H7 (cell line): ENCODE data around the gene SPDYE2B. TPM values are rescaled to one million over a fixed set of nuclear protein-coding genes. Genes with fewer than 3 reads are reported as not detected.
"Not testable (repeated sequence)": the region's sequence is repeated elsewhere in the genome, so short reads cannot be mapped to it uniquely, and the experiment has no call there.

ENCODE experiments used
- DNase-seq: peaks from one replicate; pipeline ENCODE4 v3.0.0; 2012
- H3K27me3 ChIP-seq: 2 replicates; pipeline ENCODE4 v1.6.0; 2011; ENCODE audit warnings: mild to moderate bottlenecking, low read length; ENCODE audit not compliant: control insufficient read depth, insufficient read depth
- H3K36me3 ChIP-seq: replicated peaks from 2 replicates; pipeline ENCODE4 v1.5.1; 2011; ENCODE audit warnings: low read length; ENCODE audit not compliant: control insufficient read depth, insufficient read depth
- H3K4me3 ChIP-seq: 2 replicates; pipeline ENCODE4 v1.5.1; 2011; ENCODE audit warnings: low read depth, mild to moderate bottlenecking, control low read depth, low read length, moderate library complexity; ENCODE audit not compliant: insufficient read depth
- total RNA-seq: library from RNA; depleted of rRNA; stranded (reverse); fragments of >200 nt; shearing (Covaris generic); gene quantifications from 2 replicates; pipeline ENCODE4 v1.2.3, GENCODE V29; 2014; rRNA removed

Gene SPDYE2B, protein sequence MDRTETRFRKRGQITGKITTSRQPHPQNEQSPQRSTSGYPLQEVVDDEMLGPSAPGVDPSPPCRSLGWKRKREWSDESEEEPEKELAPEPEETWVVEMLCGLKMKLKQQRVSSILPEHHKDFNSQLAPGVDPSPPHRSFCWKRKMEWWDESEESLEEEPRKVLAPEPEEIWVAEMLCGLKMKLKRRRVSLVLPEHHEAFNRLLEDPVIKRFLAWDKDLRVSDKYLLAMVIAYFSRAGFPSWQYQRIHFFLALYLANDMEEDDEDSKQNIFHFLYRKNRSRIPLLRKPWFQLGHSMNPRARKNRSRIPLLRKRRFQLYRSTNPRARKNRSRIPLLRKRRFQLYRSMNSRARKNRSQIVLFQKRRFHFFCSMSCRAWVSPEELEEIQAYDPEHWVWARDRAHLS
- not detected in 2 replicates for total RNA-seq

DNA sequence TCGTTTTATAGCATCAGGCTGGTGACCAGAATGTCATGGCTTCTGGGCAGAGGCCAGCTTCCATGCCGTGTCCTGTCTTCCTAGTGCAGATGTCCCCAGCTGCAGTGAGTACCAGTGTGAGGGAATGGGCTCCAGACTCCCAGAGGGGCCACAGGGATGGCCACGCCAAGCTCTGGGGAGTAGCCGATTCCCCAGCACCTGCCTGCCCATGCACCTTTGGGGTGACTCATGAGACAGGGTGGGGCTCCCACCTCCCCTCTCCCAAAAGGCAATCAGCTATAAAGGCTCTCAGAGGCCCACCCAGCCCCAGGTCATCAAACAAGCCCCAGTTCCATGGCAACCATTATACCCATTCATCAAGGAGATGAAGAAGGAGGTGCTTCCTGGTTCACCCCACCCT lies at the start of gene SPDYE2B:
Gene SPDYE2B, plus strand, starts transcription at position 396 of the 400 bp plus-strand sequence. CDS start 2,030 bp downstream, outside the sequence.
- not testable (repeated sequence) for H3K4me3 ChIP-seq, H3K27me3 ChIP-seq, DNase-seq, H3K36me3 ChIP-seq

- not testable (repeated sequence) for DNase-seq, H3K27me3 ChIP-seq, H3K36me3 ChIP-seq, H3K4me3 ChIP-seq
These were observed 47.8 kb upstream of the SPDYE2B start for GRCh38 chr7:102602317-102602716.

- not testable (repeated sequence) for H3K36me3 ChIP-seq, DNase-seq, H3K27me3 ChIP-seq, H3K4me3 ChIP-seq
These were observed 45.5 kb upstream of the SPDYE2B start for GRCh38 chr7:102604431-102605145.

DNA sequence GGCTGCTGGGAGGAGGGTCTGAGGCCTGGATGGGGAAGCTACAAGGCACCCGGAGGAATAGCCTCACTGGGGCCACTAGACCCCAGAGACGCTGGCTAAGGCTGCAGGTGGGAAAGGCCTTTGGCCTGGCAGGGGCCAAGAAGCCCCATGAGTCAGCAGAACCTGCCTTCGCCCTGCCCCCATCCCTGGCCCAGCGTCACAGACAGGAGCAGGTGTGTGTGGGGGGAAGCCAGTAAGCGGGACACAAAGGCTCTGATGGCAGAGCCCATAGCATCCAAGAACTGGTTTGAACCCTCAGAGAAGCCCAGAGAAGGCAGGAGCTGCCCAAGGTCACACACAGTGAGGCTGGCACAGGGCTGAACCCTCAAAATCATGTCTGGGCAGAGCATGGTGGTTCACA lies 43.3 kb upstream of the SPDYE2B start:
- not testable (repeated sequence) for H3K36me3 ChIP-seq, H3K27me3 ChIP-seq, DNase-seq, H3K4me3 ChIP-seq

DNA sequence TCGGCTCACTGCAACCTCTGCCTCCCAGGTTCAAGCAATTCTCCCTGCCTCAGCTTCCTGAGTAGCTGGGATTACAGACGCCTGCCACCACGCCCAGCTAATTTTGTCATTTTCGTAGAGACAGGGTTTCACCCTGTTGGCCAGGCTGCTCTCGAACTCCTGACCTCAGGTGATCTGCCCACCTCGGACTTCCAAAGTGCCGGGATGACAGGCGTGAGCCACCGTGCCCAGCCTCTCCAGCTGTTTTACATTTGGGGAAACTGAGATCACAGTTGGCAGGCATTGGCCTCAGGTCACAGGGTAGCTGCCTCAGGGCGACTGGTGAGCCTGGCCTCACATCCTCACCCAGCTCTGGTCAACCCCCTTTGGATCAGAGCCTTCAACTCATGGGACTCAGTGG lies 40.4 kb upstream of the SPDYE2B start:
- H3K36me3 ChIP-seq, H3K4me3 ChIP-seq, H3K27me3 ChIP-seq, DNase-seq: not testable (repeated sequence)

- not testable (repeated sequence) for H3K27me3 ChIP-seq, H3K36me3 ChIP-seq, DNase-seq, H3K4me3 ChIP-seq
These were observed 39.7 kb upstream of the SPDYE2B start for GRCh38 chr7:102610441-102610840.

DNA sequence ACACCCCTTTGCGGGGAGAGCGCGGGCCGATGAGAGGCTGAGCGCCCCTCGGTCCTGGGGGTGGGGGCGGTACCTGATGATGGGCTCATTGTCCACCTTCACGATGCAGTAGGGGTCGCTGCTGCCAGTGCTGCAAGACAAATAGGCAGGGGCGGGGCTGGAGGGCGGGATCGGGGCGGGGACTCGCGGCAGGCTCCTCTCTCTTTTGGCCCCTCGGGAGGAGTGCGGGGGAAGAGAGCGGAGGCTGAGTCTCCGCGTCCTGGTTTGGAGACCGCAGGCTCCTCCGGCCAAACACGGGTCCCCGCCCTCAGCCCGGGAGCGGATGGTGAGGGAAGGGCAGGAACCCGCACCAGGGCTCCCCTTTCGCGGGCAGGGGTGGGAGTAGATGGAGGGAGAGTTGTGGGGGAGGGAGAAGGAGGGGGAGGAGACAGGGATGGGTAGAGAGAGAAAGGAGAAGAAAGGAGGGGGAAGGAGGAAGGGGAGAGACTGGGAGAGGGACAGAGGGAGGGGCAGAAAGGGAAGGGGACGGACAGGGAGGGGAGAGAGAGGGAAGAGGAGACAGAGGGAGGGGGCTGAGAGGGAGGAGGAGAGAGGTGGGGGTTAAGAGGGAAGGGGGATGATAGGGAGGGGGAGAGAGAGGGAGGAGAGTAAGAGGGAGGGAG lies 39.0 kb upstream of the SPDYE2B start:
- not testable (repeated sequence) for H3K27me3 ChIP-seq

GRCh38 chr7:102611675-102612325 lies 38.3 kb upstream of the SPDYE2B start:
- not testable (repeated sequence) for H3K4me3 ChIP-seq, H3K27me3 ChIP-seq, DNase-seq, H3K36me3 ChIP-seq

More for the DNA sequence above, 39.0 kb upstream of the SPDYE2B start:
- H3K36me3 ChIP-seq, H3K4me3 ChIP-seq, DNase-seq: not testable (repeated sequence)

- H3K27me3 ChIP-seq, DNase-seq, H3K4me3 ChIP-seq, H3K36me3 ChIP-seq: not testable (repeated sequence)
These were observed 36.4 kb upstream of the SPDYE2B start for GRCh38 chr7:102613575-102614345.

GRCh38 chr7:102614346-102614697 lies 35.8 kb upstream of the SPDYE2B start:
- not testable (repeated sequence) for H3K36me3 ChIP-seq, H3K4me3 ChIP-seq, H3K27me3 ChIP-seq, DNase-seq

DNA sequence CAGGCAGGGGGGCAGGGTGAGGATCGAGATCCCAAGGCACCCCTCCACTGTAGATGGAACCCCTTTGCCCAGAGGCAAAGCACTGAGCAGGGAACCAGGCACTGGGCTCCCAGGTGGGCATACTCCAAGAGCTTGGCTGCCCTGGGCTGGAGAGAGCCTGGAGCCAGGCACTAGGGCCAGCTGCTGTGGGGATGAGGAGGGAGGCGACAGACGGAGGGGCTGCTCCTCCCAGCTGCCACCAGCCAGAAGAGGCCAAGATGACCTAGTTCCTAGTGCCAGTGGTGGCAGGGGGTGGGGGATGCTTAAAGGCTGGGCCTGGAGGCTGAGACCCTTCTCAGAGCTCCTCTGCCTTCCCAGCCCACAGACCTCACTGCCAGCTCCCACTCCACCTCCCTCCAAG lies 35.2 kb upstream of the SPDYE2B start:
- H3K36me3 ChIP-seq, DNase-seq, H3K4me3 ChIP-seq, H3K27me3 ChIP-seq: not testable (repeated sequence)

DNA sequence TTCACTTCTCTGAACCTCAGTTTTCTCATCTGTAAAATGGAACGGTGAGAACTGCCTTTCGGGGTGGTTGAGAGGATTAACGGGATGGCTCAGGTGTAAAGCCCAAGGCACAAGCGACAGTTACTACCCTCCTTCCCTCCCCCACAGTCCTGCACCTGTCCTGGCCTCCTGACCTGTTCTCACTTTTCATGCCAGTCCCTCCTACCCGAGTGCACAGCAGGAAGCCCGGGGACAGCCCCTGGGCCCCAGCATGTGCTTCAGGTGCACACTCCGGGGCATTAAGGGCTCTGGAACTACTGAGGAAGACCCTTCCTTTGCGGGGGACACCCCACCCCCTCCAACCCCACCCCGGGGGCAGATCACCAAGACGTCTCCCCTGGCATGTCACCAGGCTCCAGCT lies 34.2 kb upstream of the SPDYE2B start:
- H3K27me3 ChIP-seq, H3K36me3 ChIP-seq, DNase-seq, H3K4me3 ChIP-seq: not testable (repeated sequence)

GRCh38 chr7:102616507-102617125 lies 33.5 kb upstream of the SPDYE2B start, which contains the start of gene RASA4:
RASA4 (minus strand) TSS chr7:102616756; CDS start chr7:102616689, 67 bp downstream.
- not testable (repeated sequence) for H3K36me3 ChIP-seq, DNase-seq, H3K27me3 ChIP-seq
- peak within 1 kb of the TSS; percentile 38 for H3K4me3 ChIP-seq
